ENCODE results near the gene RAD54L2. TPM values are rescaled to one million over a fixed set of nuclear protein-coding genes. Genes with fewer than 3 reads are reported as not detected.

The RAD54L2 gene
- total RNA-seq, 1 experiment from 2014 or later: 18.9 TPM

GRCh38 chr3:51510996-51511395 is 27.5 kb upstream of the RAD54L2 start:
- intact Hi-C loops (cut with micrococcal nuclease; ENCODE audit: unreplicated experiment) (no loop called here), in situ Hi-C loops (cut with HindIII; ENCODE audit: low pct_unique_long_range_greater_than_20kb, low sequenced_read_pairs) (no loop called here)
- no peak overlapping the region for H3K4me3 ChIP-seq (ENCODE audit: low read depth in 2 of 2, low read length in 2 of 2)
- ATAC-seq: no peak
- H3K27me3 ChIP-seq (ENCODE audit: control insufficient read depth, insufficient read depth, low read length): no peaks in the 10 kb centered on the region
- CTCF ChIA-PET: no interaction called here
- no peak overlapping the region for H3K27ac ChIP-seq (ENCODE audit: low read length)
- H3K4me1 ChIP-seq (ENCODE audit: control insufficient read depth, insufficient read depth, low read length): no peaks in the 10 kb centered on the region
- DNase-seq (ENCODE audit: low read depth, low spot score): no peak
- no peak for TF ChIP-seq REST (IDR thresholded peaks at IDR 0.05; ENCODE audit: insufficient read depth in 1 of 2, low read depth in 2 of 2, low read length in 1 of 2)
- no peak for TF ChIP-seq TCF7L2 (IDR thresholded peaks at IDR 0.05; ENCODE audit: low read depth, low read length)
- TF ChIP-seq CTCF (IDR thresholded peaks at IDR 0.05): no peak
- no peak for TF ChIP-seq POLR2AphosphoS5 (IDR thresholded peaks at IDR 0.05; ENCODE audit: low read depth, low read length)
- no peak for TF ChIP-seq SIN3A (IDR thresholded peaks at IDR 0.05; ENCODE audit: borderline replicate concordance, insufficient read depth, low read depth, low read length)
- POLR2A ChIA-PET: no interaction called here
- no peaks in the 10 kb centered on the region for H3K36me3 ChIP-seq (ENCODE audit: control insufficient read depth, insufficient read depth, low read length)
- no peaks in the 10 kb centered on the region for H3K9me3 ChIP-seq (ENCODE audit: control insufficient read depth, insufficient read depth, low read depth, low read length)
- BruUV-seq (replicated peaks): no TSS peak

GRCh38 chr3:51514210-51514609 is 24.3 kb upstream of the RAD54L2 start:
- TF ChIP-seq CTCF (IDR thresholded peaks at IDR 0.05) (no peak), POLR2AphosphoS5 (IDR thresholded peaks at IDR 0.05; ENCODE audit: low read depth, low read length) (no peak)
- no peak overlapping the region for H3K4me3 ChIP-seq (ENCODE audit: low read depth in 2 of 2, low read length in 2 of 2)
- intact Hi-C loops (cut with micrococcal nuclease; ENCODE audit: unreplicated experiment) (no loop called here), in situ Hi-C loops (cut with HindIII; ENCODE audit: low pct_unique_long_range_greater_than_20kb, low sequenced_read_pairs) (no loop called here)
- H3K9me3 ChIP-seq (ENCODE audit: control insufficient read depth, insufficient read depth, low read depth, low read length): no peaks in the 10 kb centered on the region
- H3K27me3 ChIP-seq (ENCODE audit: control insufficient read depth, insufficient read depth, low read length): no peaks in the 10 kb centered on the region
- POLR2A ChIA-PET: no interaction called here
- CTCF ChIA-PET: no interaction called here
- no peaks in the 10 kb centered on the region for H3K36me3 ChIP-seq (ENCODE audit: control insufficient read depth, insufficient read depth, low read length)
- H3K4me1 ChIP-seq (ENCODE audit: control insufficient read depth, insufficient read depth, low read length): no peaks in the 10 kb centered on the region
- no peak overlapping the region for H3K27ac ChIP-seq (ENCODE audit: low read length)
- DNase-seq (ENCODE audit: low read depth, low spot score): no peak
- ATAC-seq: no peak
- BruUV-seq (replicated peaks): no TSS peak

Data from Panc1 (cell line).